Measurements from ENCODE around the gene MC4R.

MC4R gene

DNA sequence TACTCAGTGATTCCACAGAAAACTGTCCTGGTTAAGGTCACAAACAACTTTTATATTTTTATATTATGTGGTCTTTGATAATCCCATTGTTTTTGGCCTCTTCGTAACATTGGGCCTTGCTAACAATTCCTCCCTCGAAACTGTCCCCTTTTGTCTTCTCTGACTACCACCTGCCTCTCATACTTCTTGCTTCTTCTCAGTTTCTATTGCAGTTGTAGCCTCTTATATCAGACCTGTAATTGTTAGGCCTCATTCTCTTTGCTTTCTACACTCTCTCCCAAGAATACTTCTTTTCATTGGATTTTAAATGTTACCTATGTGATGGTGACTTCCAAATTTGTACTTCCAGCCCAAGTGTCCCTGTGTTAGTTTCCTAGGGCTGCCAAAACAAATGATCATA is 44.7 kb downstream of the MC4R start:
- peaks cover 8% of the 10 kb centered on the region; the same call in 1 of the 2 replicates for H3K9me3 ChIP-seq (ENCODE audit: insufficient read depth, low read depth, low read length)

GRCh38 chr18:60322591-60322990 is 50.0 kb downstream of the MC4R start:
- no peaks in the 10 kb centered on the region for H3K27me3 ChIP-seq (ENCODE audit: insufficient read depth, low read length)
- H3K4me3 ChIP-seq (ENCODE audit: low read length): no peak overlapping the region
- no peak overlapping the region for H3K9ac ChIP-seq (ENCODE audit: low read depth, low read length)
- no peaks in the 10 kb centered on the region for H3K36me3 ChIP-seq (ENCODE audit: insufficient read depth, low read length)
- H3K9me3 ChIP-seq (ENCODE audit: insufficient read depth, low read depth, low read length): no peaks in the 10 kb centered on the region; the same call in 1 of the 2 replicates
- peaks cover 16% of the 10 kb centered on the region; the same call in 1 of the 2 replicates for H3K4me1 ChIP-seq (ENCODE audit: insufficient read depth, low read length)
- H3K27ac ChIP-seq (ENCODE audit: low read depth, low read length): no peak overlapping the region

More for the DNA sequence above, 44.7 kb downstream of the MC4R start:
- no peak overlapping the region for H3K9ac ChIP-seq (ENCODE audit: low read depth, low read length)
- WGBS: 94% methylated on average over 2 of the region's 2 CpGs
- H3K4me1 ChIP-seq (ENCODE audit: insufficient read depth, low read length): no peaks in the 10 kb centered on the region
- H3K36me3 ChIP-seq (ENCODE audit: insufficient read depth, low read length): no peaks in the 10 kb centered on the region
- no peak overlapping the region for H3K4me3 ChIP-seq (ENCODE audit: low read length)
- H3K27me3 ChIP-seq (ENCODE audit: insufficient read depth, low read length): no peaks in the 10 kb centered on the region
- H3K27ac ChIP-seq (ENCODE audit: low read depth, low read length): no peak overlapping the region

Data from HUES64 (cell line).